Activated CD4-positive, CD25-positive, alpha-beta regulatory T cell treated with anti-CD3 and anti-CD28 coated beads, Interleukin-2, amount 50 U/mL, for 24 hours (primary cell): Measurements from ENCODE around the gene SKOR2.
A peak's percentile ranks its signal among the peaks of the same experiment; 100 is the strongest.

Experiments
- ATAC-seq, 2 donors: fragments of 150-1000 bp; cut with Tn5 transposase; one replicate each; pipeline ENCODE4 v1.10.0; 2021; ENCODE audit warnings: mild to moderate bottlenecking in 1 of 2, moderate library complexity in 1 of 2

The SKOR2 gene

GRCh38 chr18:47251289-47252120 lies at the start of gene SKOR2:
TSS of gene SKOR2 (minus strand) at chr18:47251660. CDS start at chr18:47249183, 2,477 bp downstream.
- ATAC-seq: no peak

- ATAC-seq: no peak
These were observed 45.0 kb upstream of the SKOR2 start for GRCh38 chr18:47296462-47296861.

GRCh38 chr18:47294801-47295200 lies 43.3 kb upstream of the SKOR2 start:
- no peak for ATAC-seq

GRCh38 chr18:47288741-47289140 lies 37.3 kb upstream of the SKOR2 start:
- no peak for ATAC-seq

- ATAC-seq: no peak
These were observed 36.6 kb upstream of the SKOR2 start for GRCh38 chr18:47287911-47288585.

GRCh38 chr18:47286776-47287410 lies 35.4 kb upstream of the SKOR2 start:
- no peak for ATAC-seq

GRCh38 chr18:47285456-47285855 lies 34.0 kb upstream of the SKOR2 start:
- ATAC-seq: no peak

GRCh38 chr18:47284721-47285395 lies 33.4 kb upstream of the SKOR2 start:
- peak; percentile 27 to 32 for ATAC-seq

GRCh38 chr18:47283476-47283875 lies 32.0 kb upstream of the SKOR2 start:
- no peak for ATAC-seq

GRCh38 chr18:47280121-47280520 lies 28.7 kb upstream of the SKOR2 start:
- ATAC-seq: no peak

- ATAC-seq: no peak
These were observed 23.5 kb upstream of the SKOR2 start for GRCh38 chr18:47274961-47275360.

GRCh38 chr18:47265197-47265596 lies 13.7 kb upstream of the SKOR2 start:
- ATAC-seq: no peak

- ATAC-seq: no peak
These were observed 12.8 kb upstream of the SKOR2 start for GRCh38 chr18:47264308-47264700.

- ATAC-seq: no peak
These were observed 12.2 kb upstream of the SKOR2 start for GRCh38 chr18:47263430-47264307.

- no peak for ATAC-seq
These were observed 11.6 kb upstream of the SKOR2 start for GRCh38 chr18:47263150-47263429.

- no peak for ATAC-seq
These were observed 11.1 kb upstream of the SKOR2 start for GRCh38 chr18:47262301-47263149.

- no peak for ATAC-seq
These were observed 10.4 kb upstream of the SKOR2 start for GRCh38 chr18:47261902-47262300.

- ATAC-seq: no peak
These were observed 9.7 kb upstream of the SKOR2 start for GRCh38 chr18:47260924-47261701.

- no peak for ATAC-seq
These were observed 8.9 kb upstream of the SKOR2 start for GRCh38 chr18:47260120-47260923.
